PC-3 (cell line): ENCODE data around the gene CRIP2. TPM values are rescaled to one million over a fixed set of nuclear protein-coding genes. Genes with fewer than 3 reads are reported as not detected.

ENCODE experiments used
- ATAC-seq: fragments of 200-7000 bp; cut with Tn5 transposase; 2 replicates; pipeline ENCODE4 v1.9.1; 2020; ENCODE audit warnings: mild to moderate bottlenecking, moderate library complexity
- BruUV-seq: library from RNA; stranded (reverse); fragments of 400-500 nt; replicated peaks from 2 replicates; lab custom pipeline; 2021; lab: Mats Ljungman, UMichigan
- CTCF ChIA-PET: fragments of 300-600 bp; sonication (Branson Sonifier 250); formaldehyde crosslinking; loops from one replicate; lab custom pipeline; 2022; ENCODE audit warnings: antibody characterized with exemption; lab: Charles Lee
- POLR2A ChIA-PET: fragments of 300-600 bp; sonication (Branson Sonifier 250); formaldehyde crosslinking; loops from one replicate; lab custom pipeline; 2022; ENCODE audit warnings: antibody characterized with exemption; ENCODE audit not compliant: unreplicated experiment; lab: Charles Lee
- DNase-seq: peaks from one replicate; pipeline ENCODE4 v3.0.0-alpha.2; 2015
- H2AFZ ChIP-seq: fragments of 300-600 bp; sonication (generic); 2 replicates; pipeline ENCODE4 v1.6.0; 2016; ENCODE audit warnings: antibody characterized with exemption, low read length
- H3F3A ChIP-seq: fragments of 300-600 bp; sonication (generic); one replicate; pipeline ENCODE4 v1.6.0; 2017; ENCODE audit warnings: antibody characterized with exemption, low read length, control low read depth, mild to moderate bottlenecking; ENCODE audit not compliant: unreplicated experiment
- H3K27ac ChIP-seq: fragments of 300-600 bp; sonication (generic); 2 replicates; pipeline ENCODE4 v1.5.1; 2016; ENCODE audit warnings: mild to moderate bottlenecking, low read length
- H3K27me3 ChIP-seq: fragments of 300-600 bp; sonication (generic); 2 replicates; pipeline ENCODE4 v1.6.1; 2016; ENCODE audit warnings: low read length, mixed read lengths
- H3K36me3 ChIP-seq: fragments of 300-600 bp; sonication (generic); 2 replicates; pipeline ENCODE4 v1.6.1; 2016; ENCODE audit warnings: low read depth, mixed run types, low read length, mixed read lengths
- H3K4me1 ChIP-seq: fragments of 300-600 bp; sonication (generic); 2 replicates; pipeline ENCODE4 v1.5.1; 2016; ENCODE audit warnings: low read length; ENCODE audit not compliant: insufficient read depth
- H3K4me2 ChIP-seq: fragments of 300-600 bp; sonication (generic); 2 replicates; pipeline ENCODE4 v1.6.0; 2016; ENCODE audit warnings: low read length
- H3K4me3 ChIP-seq: fragments of 300-600 bp; sonication (generic); 2 replicates; pipeline ENCODE4 v1.5.1; 2016; ENCODE audit warnings: mild to moderate bottlenecking, low read length, mixed read lengths
- H3K79me2 ChIP-seq: fragments of 300-600 bp; sonication (generic); 2 replicates; pipeline ENCODE4 v1.6.1; 2017; ENCODE audit warnings: low read length, mixed read lengths
- H3K9ac ChIP-seq: fragments of 300-600 bp; sonication (generic); 2 replicates; pipeline ENCODE4 v1.6.0; 2016; ENCODE audit warnings: mild to moderate bottlenecking, low read length
- H3K9me2 ChIP-seq: fragments of 300-600 bp; sonication (generic); replicated peaks from 2 replicates; pipeline ENCODE4 v1.6.1; 2016; ENCODE audit warnings: mixed run types, low read length, mixed read lengths
- H3K9me3 ChIP-seq: fragments of 300-600 bp; sonication (generic); 2 replicates; pipeline ENCODE4 v1.6.1; 2016; ENCODE audit warnings: low read length, mixed read lengths
- H4K20me1 ChIP-seq: fragments of 300-600 bp; sonication (generic); 2 replicates; pipeline ENCODE4 v1.6.1; 2016; ENCODE audit warnings: low read length, mixed read lengths
- EZH2 ChIP-seq: fragments of 300-600 bp; sonication (generic); IDR thresholded peaks from one replicate; pipeline ENCODE4 v1.6.1; 2017; ENCODE audit warnings: antibody characterized with exemption, mild to moderate bottlenecking, low read length; ENCODE audit not compliant: unreplicated experiment
- EZH2phosphoT487 ChIP-seq: fragments of 300-600 bp; sonication (generic); IDR thresholded peaks from 2 replicates; pipeline ENCODE4 v1.6.1; 2018; ENCODE audit warnings: mild to moderate bottlenecking, antibody characterized with exemption, low read length, borderline replicate concordance
- intact Hi-C: fragments of 100-400 bp; cut with micrococcal nuclease; formaldehyde crosslinking; loops from 2 replicates; pipeline ENCODE4 v1.9.0; 2023
- total RNA-seq: library from RNA; depleted of rRNA; stranded (reverse); fragments of >200 nt; gene quantifications from 2 replicates; pipeline ENCODE4 v1.2.3, GENCODE V29; 2014
- TF ChIP-seq, protein P1 (sequence below): fragments of 300-600 bp; sonication (generic); conservative IDR thresholded peaks from 2 replicates; pipeline ENCODE4 v1.5.1; 2017; ENCODE audit warnings: antibody characterized with exemption, low read depth, mild to moderate bottlenecking, low read length

CRIP2 gene
- total RNA-seq, 1 experiment from 2014 or later: 100 TPM

DNA sequence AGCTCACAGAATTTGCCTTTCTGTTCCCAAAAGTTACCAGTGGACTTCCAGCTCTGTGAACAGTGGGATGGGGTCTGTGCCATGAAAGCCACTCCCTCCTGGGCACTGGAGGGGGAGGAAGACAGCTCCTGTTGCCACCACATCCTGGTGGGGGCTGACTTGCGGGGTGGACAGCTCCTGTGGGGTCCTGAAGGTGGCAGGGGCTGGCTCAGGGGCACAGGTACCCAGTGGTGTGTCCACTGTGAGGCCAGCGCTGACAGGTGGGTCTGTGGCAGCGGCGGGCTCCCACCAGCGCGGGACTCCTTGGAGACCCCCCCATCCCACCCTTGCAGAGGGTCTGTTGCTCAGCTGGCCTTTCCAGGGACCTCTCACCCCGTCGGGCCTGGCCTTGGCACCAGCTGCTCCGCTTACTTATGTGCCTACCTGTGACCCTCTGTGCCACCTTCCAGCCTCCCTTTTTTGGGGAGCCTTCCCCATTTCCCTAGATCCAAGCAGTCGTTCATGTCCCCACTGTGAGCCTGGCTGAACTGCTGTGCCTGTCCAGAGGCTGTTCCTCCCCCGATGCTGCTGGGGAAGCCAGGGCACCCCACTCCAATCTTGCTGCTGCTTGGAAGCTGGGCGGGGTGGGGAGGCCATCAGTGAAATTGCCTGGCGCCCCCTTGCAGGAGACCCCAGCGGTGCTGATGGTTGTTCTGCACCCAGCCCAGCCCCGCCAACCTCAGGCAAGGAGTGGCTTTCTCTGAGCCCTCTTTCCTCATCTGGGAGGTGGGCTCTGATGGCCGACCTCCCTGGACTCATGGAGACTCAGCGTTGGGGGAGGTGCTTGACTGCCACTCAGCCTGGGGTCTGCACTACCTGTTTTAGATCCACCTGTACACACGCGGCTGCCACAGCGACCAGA, 18.6 kb downstream of the CRIP2 start:
- no peak for TF ChIP-seq EZH2phosphoT487
- H3K4me3 ChIP-seq: no peak overlapping the region
- no peak overlapping the region for H2AFZ ChIP-seq
- no peaks in the 10 kb centered on the region for H3K9me2 ChIP-seq
- no peaks in the 10 kb centered on the region for H3K27me3 ChIP-seq
- DNase-seq (no peak), ATAC-seq (no peak)
- no peaks in the 10 kb centered on the region for H3K9me3 ChIP-seq
- peaks cover 14% of the 10 kb centered on the region for H3K4me1 ChIP-seq
- ChIA-PET POLR2A (no interaction called here), CTCF (no interaction called here)
- no peak overlapping the region for H3K9ac ChIP-seq
- H4K20me1 ChIP-seq: peaks cover 11% of the 10 kb centered on the region
- BruUV-seq: no TSS peak
- H3F3A ChIP-seq: no peaks in the 10 kb centered on the region
- H3K27ac ChIP-seq: no peak overlapping the region
- H3K79me2 ChIP-seq: peaks cover 13% of the 10 kb centered on the region
- intact Hi-C loops: no loop called here
- H3K36me3 ChIP-seq: no peaks in the 10 kb centered on the region
- H3K4me2 ChIP-seq: no peak overlapping the region

DNA sequence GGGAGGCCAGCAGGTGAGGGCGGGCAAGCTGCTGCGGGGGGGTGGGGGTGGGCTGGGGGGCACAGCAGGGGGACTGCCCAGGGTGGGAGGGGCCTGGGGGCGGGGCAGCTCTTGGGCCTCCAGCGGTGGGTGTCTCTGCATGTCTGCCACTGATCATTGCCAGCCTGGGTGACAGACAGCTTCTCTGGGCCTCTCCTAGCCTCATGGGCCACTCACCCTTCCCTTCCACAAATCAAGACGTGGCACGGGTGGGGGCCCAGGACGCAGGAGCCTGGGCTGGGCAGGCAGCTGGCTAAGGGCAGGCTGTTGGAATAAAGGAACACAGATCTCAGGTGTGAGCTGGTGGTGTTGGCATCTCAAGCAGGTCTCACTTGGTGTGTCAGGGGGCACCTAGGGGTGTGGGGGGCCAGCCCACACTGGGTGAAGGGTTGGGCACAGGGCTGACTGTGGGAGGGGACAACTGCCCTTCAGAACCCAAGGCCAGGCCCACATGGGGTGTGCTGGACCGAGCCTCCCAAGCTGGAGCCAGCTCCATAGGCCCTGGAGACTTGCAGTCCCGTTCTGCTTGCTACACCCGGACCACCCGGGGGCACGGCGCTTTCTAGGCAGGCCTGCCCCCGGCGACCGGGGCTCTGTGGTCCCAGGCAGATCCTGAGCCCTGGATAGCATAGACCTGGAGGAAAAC, 19.4 kb downstream of the CRIP2 start:
- DNase-seq: no peak

DNA sequence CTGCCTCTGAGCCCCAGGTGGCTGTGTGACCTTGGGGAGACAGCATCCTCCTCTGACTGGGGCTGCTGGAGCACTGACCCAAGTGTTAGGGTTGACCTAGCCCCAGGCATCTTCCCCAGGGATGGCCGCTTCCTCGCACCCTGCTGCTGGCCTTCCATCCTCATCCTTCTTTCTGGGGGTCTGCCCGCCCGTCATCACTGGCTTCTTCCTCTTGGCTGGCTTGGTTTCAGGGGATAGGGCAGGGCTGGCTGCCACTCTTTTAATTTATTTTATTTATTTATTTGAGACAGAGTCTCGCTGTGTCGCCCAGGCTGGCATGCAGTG, 19.9 kb downstream of the CRIP2 start:
- no peaks in the 10 kb centered on the region for H3K27me3 ChIP-seq
- H2AFZ ChIP-seq: no peak overlapping the region
- H3K9me3 ChIP-seq: no peaks in the 10 kb centered on the region
- peaks cover 5% of the 10 kb centered on the region; the same call in 1 of the 2 replicates for H3K4me1 ChIP-seq
- intact Hi-C loops: no loop called here
- CTCF ChIA-PET: no interaction called here
- no TSS peak for BruUV-seq
- peaks cover 11% of the 10 kb centered on the region for H4K20me1 ChIP-seq
- POLR2A ChIA-PET: no interaction called here
- H3K79me2 ChIP-seq: peaks cover 13% of the 10 kb centered on the region
- DNase-seq: no peak
- no peaks in the 10 kb centered on the region for H3K9me2 ChIP-seq
- ATAC-seq: no peak
- no peaks in the 10 kb centered on the region for H3F3A ChIP-seq
- TF ChIP-seq, protein P1, sequence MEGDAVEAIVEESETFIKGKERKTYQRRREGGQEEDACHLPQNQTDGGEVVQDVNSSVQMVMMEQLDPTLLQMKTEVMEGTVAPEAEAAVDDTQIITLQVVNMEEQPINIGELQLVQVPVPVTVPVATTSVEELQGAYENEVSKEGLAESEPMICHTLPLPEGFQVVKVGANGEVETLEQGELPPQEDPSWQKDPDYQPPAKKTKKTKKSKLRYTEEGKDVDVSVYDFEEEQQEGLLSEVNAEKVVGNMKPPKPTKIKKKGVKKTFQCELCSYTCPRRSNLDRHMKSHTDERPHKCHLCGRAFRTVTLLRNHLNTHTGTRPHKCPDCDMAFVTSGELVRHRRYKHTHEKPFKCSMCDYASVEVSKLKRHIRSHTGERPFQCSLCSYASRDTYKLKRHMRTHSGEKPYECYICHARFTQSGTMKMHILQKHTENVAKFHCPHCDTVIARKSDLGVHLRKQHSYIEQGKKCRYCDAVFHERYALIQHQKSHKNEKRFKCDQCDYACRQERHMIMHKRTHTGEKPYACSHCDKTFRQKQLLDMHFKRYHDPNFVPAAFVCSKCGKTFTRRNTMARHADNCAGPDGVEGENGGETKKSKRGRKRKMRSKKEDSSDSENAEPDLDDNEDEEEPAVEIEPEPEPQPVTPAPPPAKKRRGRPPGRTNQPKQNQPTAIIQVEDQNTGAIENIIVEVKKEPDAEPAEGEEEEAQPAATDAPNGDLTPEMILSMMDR: no peak
- no peak for TF ChIP-seq EZH2
- TF ChIP-seq EZH2phosphoT487: no peak
- H3K4me3 ChIP-seq: no peak overlapping the region
- H3K9ac ChIP-seq: no peak overlapping the region
- H3K27ac ChIP-seq: no peak overlapping the region
- no peaks in the 10 kb centered on the region for H3K36me3 ChIP-seq
- no peak overlapping the region for H3K4me2 ChIP-seq

More for the DNA sequence above, 19.4 kb downstream of the CRIP2 start:
- H3K4me1 ChIP-seq: peaks cover 10% of the 10 kb centered on the region
- H3K9me2 ChIP-seq: no peaks in the 10 kb centered on the region
- H3K79me2 ChIP-seq: peaks cover 13% of the 10 kb centered on the region
- H2AFZ ChIP-seq: no peak overlapping the region
- ATAC-seq: no peak
- no peak overlapping the region for H3K9ac ChIP-seq
- no peak overlapping the region for H3K4me2 ChIP-seq
- no peak overlapping the region for H3K4me3 ChIP-seq
- intact Hi-C loops: no loop called here
- CTCF ChIA-PET: no interaction called here
- BruUV-seq: no TSS peak
- no peaks in the 10 kb centered on the region for H3K9me3 ChIP-seq
- no peaks in the 10 kb centered on the region for H3F3A ChIP-seq
- no peak overlapping the region for H3K27ac ChIP-seq
- H4K20me1 ChIP-seq: peaks cover 11% of the 10 kb centered on the region
- no peaks in the 10 kb centered on the region for H3K36me3 ChIP-seq
- TF ChIP-seq, protein P1: no peak
- TF ChIP-seq EZH2phosphoT487: no peak
- TF ChIP-seq EZH2: no peak
- H3K27me3 ChIP-seq: no peaks in the 10 kb centered on the region
- POLR2A ChIA-PET: interaction anchor here (0.6 kb wide), 1 partner anchor 19 kb away, joined by 3 read pairs; no protein-coding TSS in a partner anchor
